T-helper 17 cell (primary cell): ENCODE measurements around the gene RNF224. TPM values are rescaled to one million over a fixed set of nuclear protein-coding genes. Genes with fewer than 3 reads are reported as not detected.

Experiments used
- ATAC-seq: fragments of 150-1000 bp; cut with Tn5 transposase; 2 replicates; pipeline ENCODE4 v1.10.0; 2021; ENCODE audit warnings: mild to moderate bottlenecking, moderate library complexity
- DNase-seq, 3 donors: peaks; one replicate each; pipeline versions ENCODE4 v3.0.0 to v3.0.0-alpha.2; 2020 to 2021
- H3K9me3 ChIP-seq: one replicate; pipeline ENCODE4 v1.7.0; 2013; ENCODE audit warnings: low read length, mild to moderate bottlenecking; ENCODE audit not compliant: control insufficient read depth, poor library complexity, severe bottlenecking
- H3K27ac Mint-ChIP-seq: one replicate; pipeline ENCODE4 v1.8.0; 2022; ENCODE audit warnings: mild to moderate bottlenecking, moderate library complexity, mixed read lengths
- H3K27me3 Mint-ChIP-seq: one replicate; pipeline ENCODE4 v1.8.0; 2022; ENCODE audit warnings: mixed read lengths
- H3K36me3 Mint-ChIP-seq: one replicate; pipeline ENCODE4 v1.8.0; 2022; ENCODE audit warnings: low read depth, mixed read lengths
- H3K4me1 Mint-ChIP-seq: one replicate; pipeline ENCODE4 v1.8.0; 2022; ENCODE audit warnings: mild to moderate bottlenecking, mixed read lengths
- H3K4me3 Mint-ChIP-seq: one replicate; pipeline ENCODE4 v1.8.0; 2022; ENCODE audit warnings: mild to moderate bottlenecking, moderate library complexity, mixed read lengths
- total RNA-seq, 4 donors: library from RNA in 2 of 4; stranded (reverse) in 2 of 4; gene quantifications; one replicate each; pipeline ENCODE4 v1.2.3 and lab custom pipeline; 2022 to 2026

Gene RNF224
- total RNA-seq, 2 donors from 2014 or later = not detected

- Mint-ChIP-seq H3K4me3 (peak overlapping the region; percentile 1), H3K27me3 (no peaks in the 10 kb centered on the region), H3K36me3 (no peaks in the 10 kb centered on the region), H3K4me1 (peaks cover 16% of the 10 kb centered on the region), H3K27ac (no peak overlapping the region)
- H3K9me3 ChIP-seq = no peaks in the 10 kb centered on the region
- no peak for DNase-seq
- ATAC-seq = no peak
Observed at GRCh38 chr9:137198051-137198901, 29.0 kb upstream of the RNF224 start.

- Mint-ChIP-seq H3K27me3 (no peaks in the 10 kb centered on the region), H3K27ac (no peak overlapping the region), H3K4me3 (peak overlapping the region; percentile 1), H3K4me1 (peaks cover 16% of the 10 kb centered on the region), H3K36me3 (no peaks in the 10 kb centered on the region)
- no peak for DNase-seq
- H3K9me3 ChIP-seq = no peaks in the 10 kb centered on the region
- no peak for ATAC-seq
Observed at GRCh38 chr9:137198902-137199283, 28.4 kb upstream of the RNF224 start.

GRCh38 chr9:137199411-137200121 lies 27.7 kb upstream of the RNF224 start:
- H3K4me3 Mint-ChIP-seq = peak overlapping the region; percentile 86
- H3K27me3 Mint-ChIP-seq = no peaks in the 10 kb centered on the region
- H3K9me3 ChIP-seq = no peaks in the 10 kb centered on the region
- DNase-seq (no peak), ATAC-seq (no peak)
- H3K4me1 Mint-ChIP-seq = peaks cover 17% of the 10 kb centered on the region
- no peak overlapping the region for H3K27ac Mint-ChIP-seq
- H3K36me3 Mint-ChIP-seq = no peaks in the 10 kb centered on the region

- no peaks in the 10 kb centered on the region for H3K9me3 ChIP-seq
- Mint-ChIP-seq H3K27me3 (no peaks in the 10 kb centered on the region), H3K36me3 (no peaks in the 10 kb centered on the region), H3K27ac (peak within 1 kb of the TSS; percentile 79), H3K4me1 (peaks cover 19% of the 10 kb centered on the region), H3K4me3 (peak within 1 kb of the TSS; percentile 91)
- DNase-seq (peak; percentile 96 to 97 (median 96)), ATAC-seq (peak; percentile 97)
Observed at GRCh38 chr9:137200311-137201204, 26.7 kb upstream of the RNF224 start, which contains the start of gene TPRN. TSS of gene TPRN (minus strand) at chr9:137200741. CDS start at chr9:137200711, 30 bp downstream.

GRCh38 chr9:137201205-137201868 lies 26.0 kb upstream of the RNF224 start:
- H3K9me3 ChIP-seq = no peaks in the 10 kb centered on the region
- Mint-ChIP-seq H3K36me3 (no peaks in the 10 kb centered on the region), H3K4me1 (peaks cover 24% of the 10 kb centered on the region), H3K27ac (peak overlapping the region; percentile 79), H3K27me3 (no peaks in the 10 kb centered on the region), H3K4me3 (peak overlapping the region; percentile 91)
- DNase-seq = no peak
- ATAC-seq = no peak

- Mint-ChIP-seq H3K4me1 (peaks cover 36% of the 10 kb centered on the region), H3K27me3 (no peaks in the 10 kb centered on the region), H3K4me3 (no peak overlapping the region), H3K27ac (peak overlapping the region; percentile 61), H3K36me3 (peaks cover 5% of the 10 kb centered on the region)
- H3K9me3 ChIP-seq = no peaks in the 10 kb centered on the region
- DNase-seq (no peak), ATAC-seq (no peak)
Observed at GRCh38 chr9:137202966-137203365, 24.3 kb upstream of the RNF224 start.

GRCh38 chr9:137204731-137205125 lies 22.6 kb upstream of the RNF224 start:
- ATAC-seq (no peak), DNase-seq (no peak)
- Mint-ChIP-seq H3K4me1 (peaks cover 36% of the 10 kb centered on the region), H3K4me3 (peak overlapping the region; percentile 91), H3K27me3 (no peaks in the 10 kb centered on the region), H3K36me3 (peaks cover 5% of the 10 kb centered on the region), H3K27ac (peak overlapping the region; percentile 93)
- no peaks in the 10 kb centered on the region for H3K9me3 ChIP-seq

- H3K9me3 ChIP-seq = no peaks in the 10 kb centered on the region
- ATAC-seq (peak; percentile 53), DNase-seq (peak; percentile 86 to 93 (median 88))
- H3K4me3 Mint-ChIP-seq = peak within 1 kb of the TSS; percentile 91
- no peaks in the 10 kb centered on the region for H3K27me3 Mint-ChIP-seq
- H3K36me3 Mint-ChIP-seq = peaks cover 5% of the 10 kb centered on the region
- peaks cover 36% of the 10 kb centered on the region for H3K4me1 Mint-ChIP-seq
- peak within 1 kb of the TSS; percentile 93 for H3K27ac Mint-ChIP-seq
Observed at GRCh38 chr9:137205126-137206069, 21.9 kb upstream of the RNF224 start, which contains the start of the genes NDOR1 and TMEM203. TSS of gene NDOR1 (plus strand) at chr9:137205700. CDS start at chr9:137205778, 78 bp downstream. TSS of gene TMEM203 (minus strand) at chr9:137205648. CDS start at chr9:137205414, 234 bp downstream.

- peaks cover 29% of the 10 kb centered on the region for H3K4me1 Mint-ChIP-seq
Observed at GRCh38 chr9:137206602-137207001, 20.7 kb upstream of the RNF224 start.

GRCh38 chr9:137211532-137211931 lies 15.8 kb upstream of the RNF224 start:
- Mint-ChIP-seq H3K27me3 (no peaks in the 10 kb centered on the region), H3K27ac (peak overlapping the region; percentile 68), H3K4me1 (peaks cover 12% of the 10 kb centered on the region), H3K36me3 (peaks cover 5% of the 10 kb centered on the region), H3K4me3 (no peak overlapping the region)
- DNase-seq (no peak), ATAC-seq (no peak)
- H3K9me3 ChIP-seq = no peaks in the 10 kb centered on the region

More at GRCh38 chr9:137206602-137207001, 20.7 kb upstream of the RNF224 start:
- ATAC-seq (no peak), DNase-seq (no peak)
- no peaks in the 10 kb centered on the region for H3K9me3 ChIP-seq
- no peaks in the 10 kb centered on the region for H3K27me3 Mint-ChIP-seq
- H3K4me3 Mint-ChIP-seq = peak overlapping the region; percentile 91
- peak overlapping the region; percentile 93 for H3K27ac Mint-ChIP-seq
- H3K36me3 Mint-ChIP-seq = peaks cover 5% of the 10 kb centered on the region

- H3K9me3 ChIP-seq = no peaks in the 10 kb centered on the region
- Mint-ChIP-seq H3K4me3 (no peak overlapping the region), H3K4me1 (peaks cover 2% of the 10 kb centered on the region), H3K27me3 (no peaks in the 10 kb centered on the region), H3K36me3 (peaks cover under 1% of the 10 kb centered on the region), H3K27ac (no peak overlapping the region)
- ATAC-seq (no peak), DNase-seq (no peak)
Observed at GRCh38 chr9:137212520-137212919, 14.8 kb upstream of the RNF224 start.
